Medulla oblongata (tissue), 1 donor: ENCODE results near the gene SUN3.
A peak's percentile ranks its signal among the peaks of the same experiment; 100 is the strongest.

Experiments used
- DNase-seq: peaks from one replicate; pipeline ENCODE4 v3.0.0-alpha.2; 2015; ENCODE audit errors: extremely low spot score

Gene SUN3

GRCh38 chr7:47979145-47979831 is 49.6 kb downstream of the SUN3 start, which contains the start of gene HUS1:
HUS1 (minus strand) TSS chr7:47979615; CDS start chr7:47979519, 96 bp downstream.
- DNase-seq = peak; percentile 90

- DNase-seq = no peak
Measured at GRCh38 chr7:47978790-47979144, 50.1 kb downstream of the SUN3 start.

GRCh38 chr7:47973739-47974138 is 55.2 kb downstream of the SUN3 start:
- DNase-seq = no peak

DNA sequence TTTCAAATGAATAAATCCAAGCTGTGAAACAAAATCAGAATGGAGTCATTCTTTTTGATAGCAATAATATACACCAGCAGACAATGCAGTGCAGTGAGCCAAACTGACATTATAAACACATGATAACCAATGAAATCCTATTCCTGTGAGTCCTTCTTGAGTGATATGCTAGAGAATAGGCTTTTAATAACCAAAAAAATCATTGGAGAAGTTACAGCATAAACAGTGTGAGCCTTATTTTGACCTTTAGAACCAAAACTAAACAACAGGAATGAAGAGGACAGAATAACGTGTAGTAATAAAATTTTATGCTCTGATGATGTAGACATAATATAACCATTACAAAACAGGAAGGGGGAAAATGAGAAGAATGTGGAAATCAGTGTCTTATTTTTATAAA is 58.1 kb downstream of the SUN3 start:
- no peak for DNase-seq

- DNase-seq = peak; percentile 68
Measured at GRCh38 chr7:47968847-47969774, 59.8 kb downstream of the SUN3 start.

GRCh38 chr7:47967708-47968107 is 61.2 kb downstream of the SUN3 start:
- no peak for DNase-seq

- DNase-seq = no peak
Measured at GRCh38 chr7:47967123-47967522, 61.8 kb downstream of the SUN3 start.

GRCh38 chr7:47965456-47965855 is 63.5 kb downstream of the SUN3 start:
- no peak for DNase-seq

- no peak for DNase-seq
Measured at GRCh38 chr7:47962262-47962661, 66.6 kb downstream of the SUN3 start.

- no peak for DNase-seq
Measured at GRCh38 chr7:47957156-47957555, 71.8 kb downstream of the SUN3 start.

DNA sequence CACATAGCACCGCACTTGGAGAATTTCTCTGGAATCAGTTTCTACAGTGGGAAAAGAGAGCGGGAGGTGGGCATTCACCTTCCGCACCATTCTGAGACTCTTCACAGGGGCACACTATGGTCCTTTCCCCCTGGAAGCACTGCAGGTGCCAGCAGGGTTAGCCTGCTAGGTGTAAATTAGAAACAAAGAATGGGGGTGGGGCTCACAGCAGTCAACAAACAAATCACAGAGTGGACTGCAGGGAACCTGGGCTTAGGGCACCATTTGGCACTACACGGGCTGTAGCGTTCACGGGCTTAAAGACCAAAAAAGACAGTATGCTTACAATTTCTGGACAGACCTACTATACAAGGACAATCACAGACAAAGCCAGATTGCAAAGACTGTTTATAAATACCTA is 72.7 kb downstream of the SUN3 start:
- no peak for DNase-seq

GRCh38 chr7:47954231-47954911 is 74.5 kb downstream of the SUN3 start:
- DNase-seq = no peak

GRCh38 chr7:47953822-47954221 is 75.1 kb downstream of the SUN3 start:
- DNase-seq = no peak

DNA sequence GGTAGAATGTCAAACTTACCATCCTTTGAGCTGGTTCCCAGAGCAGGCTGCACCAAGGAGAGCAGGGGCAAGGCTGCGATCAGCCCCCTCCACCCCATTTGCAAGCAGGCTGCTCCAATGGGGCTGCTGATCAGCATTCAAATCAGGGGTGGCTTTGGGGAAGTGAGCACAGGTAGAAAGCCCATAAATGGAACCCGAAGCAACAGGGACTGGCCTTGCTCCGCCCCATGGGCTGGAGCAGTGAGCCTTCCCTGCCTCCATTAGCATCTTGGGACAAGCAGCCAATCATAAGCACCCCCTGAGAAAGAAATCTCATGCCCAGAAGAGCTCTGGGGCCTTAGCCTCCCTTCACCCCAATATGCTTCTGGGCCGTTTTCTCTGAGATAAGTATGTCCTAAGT is 76.7 kb downstream of the SUN3 start:
- no peak for DNase-seq

DNA sequence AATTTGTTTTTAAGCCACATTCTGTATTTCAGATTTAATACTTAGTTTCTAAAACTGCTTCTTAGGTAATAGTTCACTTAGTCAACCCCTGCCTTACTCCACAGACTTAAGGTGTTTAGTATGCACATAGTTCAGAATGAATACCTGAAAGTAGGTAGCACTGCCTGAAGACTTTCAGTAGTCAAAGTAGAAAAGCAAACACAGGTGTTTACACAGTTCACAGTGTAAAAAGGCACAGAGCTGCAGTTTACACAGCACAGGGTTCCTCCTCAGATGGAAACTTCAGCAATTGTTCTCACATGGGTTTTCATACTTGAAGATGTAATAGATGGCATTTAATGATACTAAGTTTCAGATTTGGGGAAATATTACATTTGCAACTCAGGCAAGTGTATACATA is 77.5 kb downstream of the SUN3 start:
- no peak for DNase-seq

- no peak for DNase-seq
Measured at GRCh38 chr7:47950714-47951113, 78.2 kb downstream of the SUN3 start.

- no peak for DNase-seq
Measured at GRCh38 chr7:47949703-47950102, 79.2 kb downstream of the SUN3 start.

DNA sequence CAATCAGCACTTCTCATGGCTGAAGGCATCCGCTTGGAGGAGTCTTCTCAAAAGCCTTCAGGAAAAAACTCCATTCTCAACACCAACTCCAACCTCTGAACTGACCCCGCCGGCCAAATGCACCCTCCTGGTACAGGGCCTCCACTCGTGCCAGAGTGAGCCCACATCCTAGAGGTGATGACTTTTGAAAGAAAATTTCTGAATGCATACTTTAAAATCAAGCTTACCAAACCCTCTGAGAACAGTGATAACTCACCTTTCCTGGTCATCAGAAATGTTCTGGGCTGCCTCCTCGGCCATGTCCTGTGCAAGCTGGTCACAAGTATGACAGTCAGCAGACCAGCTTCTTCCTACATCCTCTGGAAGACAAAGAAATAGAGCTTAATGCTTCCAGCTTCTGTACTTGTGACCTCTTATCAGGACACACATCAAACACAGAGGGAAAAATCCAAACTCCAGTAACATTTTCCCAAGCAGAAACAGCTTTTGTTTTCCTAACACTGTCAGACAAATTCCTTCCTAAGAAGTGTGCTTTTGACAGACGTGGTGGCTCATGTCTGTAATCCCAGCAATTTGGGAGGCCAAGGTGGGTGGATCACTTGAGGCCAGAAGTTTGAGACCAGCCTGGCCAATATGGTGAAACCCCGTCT is 80.6 kb downstream of the SUN3 start, which contains the start of gene PKD1L1:
TSS of gene PKD1L1 (minus strand) at position 326 of the 650 bp plus-strand sequence. CDS start at position 300, 26 bp downstream.
- no peak for DNase-seq

DNA sequence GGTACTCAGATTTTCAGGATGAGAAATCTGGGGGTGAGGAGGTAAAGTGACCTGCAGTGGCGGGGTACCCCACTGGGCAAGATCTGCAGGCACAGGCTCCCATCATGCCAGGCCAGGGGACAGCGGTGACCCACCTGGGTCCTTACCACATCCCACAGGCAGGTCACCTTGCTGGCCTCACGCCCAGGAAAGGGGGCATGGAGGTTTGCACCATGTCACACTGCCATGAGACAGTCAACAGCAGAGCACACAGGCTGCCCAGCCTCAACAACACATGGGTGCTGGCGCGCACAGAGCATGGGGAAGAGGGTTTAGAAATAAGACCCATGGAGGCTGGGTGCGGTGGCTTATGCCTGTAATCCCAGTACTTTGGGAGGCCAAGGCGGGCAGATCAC is 81.6 kb downstream of the SUN3 start:
- no peak for DNase-seq

- DNase-seq = no peak
Measured at GRCh38 chr7:47946581-47947354, 82.1 kb downstream of the SUN3 start.
